Raji (cell line): ENCODE data around the gene SEC61A1.

Source experiments
- POLR2A ChIP-seq: IDR thresholded peaks from 2 replicates; pipeline ENCODE4 v1.6.1; 2011; ENCODE audit warnings: low read depth, low read length, control low read depth; ENCODE audit not compliant: insufficient read depth

The SEC61A1 gene

GRCh38 chr3:128081226-128081625 lies 29.0 kb downstream of the SEC61A1 start:
- no peak for TF ChIP-seq POLR2A

GRCh38 chr3:128081846-128082245 lies 29.6 kb downstream of the SEC61A1 start:
- no peak for TF ChIP-seq POLR2A

GRCh38 chr3:128082546-128082945 lies 30.3 kb downstream of the SEC61A1 start:
- TF ChIP-seq POLR2A: no peak

- no peak for TF ChIP-seq POLR2A
Measured at GRCh38 chr3:128083396-128083795, 31.2 kb downstream of the SEC61A1 start.

GRCh38 chr3:128083980-128084674 lies 31.9 kb downstream of the SEC61A1 start:
- no peak for TF ChIP-seq POLR2A

- TF ChIP-seq POLR2A: no peak
Measured at GRCh38 chr3:128084675-128085021, 32.4 kb downstream of the SEC61A1 start.

- no peak for TF ChIP-seq POLR2A
Measured at GRCh38 chr3:128089135-128089534, 36.9 kb downstream of the SEC61A1 start.

- TF ChIP-seq POLR2A: no peak
Measured at GRCh38 chr3:128091586-128091985, 39.3 kb downstream of the SEC61A1 start.

GRCh38 chr3:128094295-128095151 lies 42.3 kb downstream of the SEC61A1 start:
- TF ChIP-seq POLR2A: no peak

- TF ChIP-seq POLR2A: no peak
Measured at GRCh38 chr3:128095222-128095703, 43.0 kb downstream of the SEC61A1 start.

- no peak for TF ChIP-seq POLR2A
Measured at GRCh38 chr3:128098234-128098633, 46.0 kb downstream of the SEC61A1 start.

- TF ChIP-seq POLR2A: no peak
Measured at GRCh38 chr3:128100161-128100560, 47.9 kb downstream of the SEC61A1 start.

- TF ChIP-seq POLR2A: no peak
Measured at GRCh38 chr3:128100638-128101037, 48.4 kb downstream of the SEC61A1 start.

- TF ChIP-seq POLR2A: no peak
Measured at GRCh38 chr3:128103136-128103676, 51.0 kb downstream of the SEC61A1 start.

- TF ChIP-seq POLR2A: no peak
Measured at GRCh38 chr3:128107834-128108233, 55.6 kb downstream of the SEC61A1 start.

GRCh38 chr3:128111147-128111546 lies 58.9 kb downstream of the SEC61A1 start:
- TF ChIP-seq POLR2A: no peak
